Central memory CD4-positive, alpha-beta T cell (primary cell): ENCODE data around the gene C19orf25.
A peak's percentile ranks its signal among the peaks of the same experiment; 100 is the strongest.
"Not testable (repeated sequence)": the region's sequence is repeated elsewhere in the genome, so short reads cannot be mapped to it uniquely, and the experiment has no call there.

ENCODE experiments used
- DNase-seq: peaks from one replicate; pipeline ENCODE4 v3.0.0; 2022

C19orf25 gene

DNA sequence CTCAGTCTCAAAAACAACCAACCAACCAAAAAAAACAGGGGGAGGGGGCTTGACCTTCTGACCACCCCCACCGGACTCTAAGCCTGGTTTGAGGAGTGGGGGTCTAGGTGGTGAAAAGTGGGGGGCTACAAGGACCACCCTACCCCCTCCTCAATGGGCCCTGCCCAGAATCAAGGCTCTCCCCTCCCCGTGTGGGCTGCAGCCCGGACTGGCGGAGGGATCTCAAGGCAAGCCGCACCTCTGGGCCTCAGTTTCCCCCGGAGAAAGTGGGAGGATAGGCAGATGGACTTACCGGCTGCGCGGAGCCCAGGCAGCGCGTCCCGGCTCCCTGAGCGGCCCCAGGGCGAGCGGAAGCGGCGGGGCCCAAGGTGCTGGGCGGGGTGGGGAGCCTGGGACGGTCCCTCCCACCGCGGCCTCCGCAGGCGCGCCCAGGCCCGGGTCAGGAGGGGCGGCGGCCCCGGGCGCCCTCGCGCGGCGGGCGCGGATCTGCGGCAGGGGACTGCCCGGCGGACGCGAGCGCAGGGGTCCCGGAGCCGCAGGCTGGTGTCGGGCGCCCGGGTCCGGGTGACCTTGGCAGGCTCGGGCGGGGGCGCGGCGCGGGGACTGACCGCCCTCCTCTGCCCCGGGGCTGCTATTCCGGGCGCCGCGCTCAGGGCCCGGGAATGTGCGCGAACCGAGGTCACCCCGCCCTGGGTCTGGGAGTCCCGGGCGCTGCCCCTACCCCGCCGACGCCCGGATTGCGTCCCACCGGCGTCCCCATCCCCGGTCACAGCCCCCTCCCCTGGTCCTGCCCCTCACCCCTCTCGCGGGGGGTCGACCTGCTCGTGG, 33.9 kb upstream of the C19orf25 start, which contains the start of gene ADAMTSL5:
Gene ADAMTSL5, minus strand, starts transcription at position 349 of the 828 bp plus-strand sequence. CDS start 2,076 bp downstream, outside the sequence.
- DNase-seq = peak; percentile 59

- DNase-seq = no peak
These were observed 32.6 kb upstream of the C19orf25 start for GRCh38 chr19:1511318-1512317.

GRCh38 chr19:1510807-1511206, 31.8 kb upstream of the C19orf25 start:
- no peak for DNase-seq

- DNase-seq = no peak
These were observed 31.4 kb upstream of the C19orf25 start for GRCh38 chr19:1510442-1510806.

DNA sequence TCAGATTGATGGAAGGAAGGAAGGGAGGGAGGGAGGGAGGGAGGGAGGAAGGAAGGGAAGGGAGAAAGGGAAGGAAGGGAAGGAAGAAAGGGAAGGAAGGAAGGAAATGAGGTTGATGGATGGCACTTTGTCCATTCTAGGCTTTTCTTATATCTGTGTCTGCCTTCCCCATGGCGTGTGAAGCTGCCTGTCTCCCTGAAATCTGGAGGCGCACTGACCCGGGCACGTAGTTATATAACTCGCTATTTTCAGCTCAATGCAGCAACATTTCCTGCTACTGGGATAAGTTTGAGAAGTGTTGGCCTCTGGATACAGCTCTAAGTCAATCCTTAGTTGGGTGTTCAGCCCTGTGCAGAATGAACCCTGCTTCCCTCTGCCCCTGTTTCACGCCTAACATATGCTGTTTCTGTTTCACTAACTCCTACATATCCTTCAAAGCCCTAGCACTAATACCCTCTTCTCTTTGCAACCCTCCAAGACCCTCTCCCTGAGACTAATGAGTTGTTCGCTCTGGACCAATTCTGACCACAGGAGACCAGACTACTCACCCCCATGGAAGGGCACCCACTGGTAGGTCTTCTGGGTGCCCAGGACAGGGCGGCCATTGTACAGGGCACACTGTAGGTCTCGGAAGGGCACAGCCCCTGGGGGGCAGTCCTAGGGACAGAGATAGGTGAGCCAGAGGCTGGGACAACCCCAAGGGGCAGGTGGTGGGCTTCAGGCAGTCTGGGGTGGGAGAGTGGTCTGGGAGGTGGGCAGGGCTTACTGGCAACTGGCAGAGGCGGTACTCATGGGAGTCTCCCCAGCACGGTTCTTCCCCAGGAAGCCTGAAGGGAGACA, 30.8 kb upstream of the C19orf25 start:
- no peak for DNase-seq

- no peak for DNase-seq
These were observed 29.5 kb upstream of the C19orf25 start for GRCh38 chr19:1508507-1508856.

GRCh38 chr19:1507763-1508506, 28.9 kb upstream of the C19orf25 start:
- peak; percentile 91 for DNase-seq

- DNase-seq = no peak
These were observed 28.2 kb upstream of the C19orf25 start for GRCh38 chr19:1507192-1507660.

GRCh38 chr19:1505991-1506881, 27.2 kb upstream of the C19orf25 start:
- DNase-seq = no peak

GRCh38 chr19:1505012-1505411, 26.0 kb upstream of the C19orf25 start:
- no peak for DNase-seq

- no peak for DNase-seq
These were observed 25.1 kb upstream of the C19orf25 start for GRCh38 chr19:1503925-1504773.

DNA sequence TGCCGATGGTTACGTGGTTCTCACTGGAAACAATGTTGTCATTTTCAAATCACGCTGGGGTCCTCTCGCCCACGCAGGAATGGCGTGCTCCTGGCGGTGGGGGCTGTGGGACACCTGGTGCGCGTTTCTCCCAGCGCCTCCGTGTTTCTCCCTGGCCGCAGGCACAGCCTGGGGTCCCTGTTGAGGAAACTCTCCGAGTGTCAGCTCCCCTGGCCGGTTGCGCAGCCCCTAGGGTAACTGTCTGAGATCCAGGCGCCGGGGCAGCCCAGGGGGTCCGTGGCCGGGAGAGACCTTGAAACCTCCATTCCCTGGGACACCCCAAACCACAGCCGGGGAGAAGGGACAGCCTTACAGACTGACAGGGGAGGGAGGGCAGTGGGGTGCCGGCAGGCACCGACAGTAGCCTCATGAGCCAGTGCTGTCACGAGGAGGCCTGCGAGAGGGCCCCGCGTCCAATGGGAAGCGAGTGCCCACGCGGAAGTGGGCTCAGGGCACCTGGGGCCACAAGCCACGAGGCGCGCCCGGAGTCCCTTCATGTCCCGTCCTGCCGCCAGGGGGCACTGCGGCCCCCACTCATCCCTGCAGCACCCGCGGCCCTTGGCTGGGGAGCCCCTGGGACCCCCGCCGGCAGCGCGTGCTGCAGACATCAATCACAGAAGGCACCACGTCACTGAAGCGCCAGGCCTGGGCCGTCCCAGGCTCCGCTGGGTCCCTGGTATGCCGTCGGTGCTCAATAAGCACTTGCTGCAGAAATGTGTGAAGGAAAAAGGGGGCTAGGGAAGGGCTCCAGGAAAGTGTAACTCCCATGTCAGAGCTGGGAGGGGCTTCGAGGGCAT, 24.3 kb upstream of the C19orf25 start:
- peak; percentile 40 for DNase-seq

- DNase-seq = no peak
These were observed 23.5 kb upstream of the C19orf25 start for GRCh38 chr19:1502433-1503088.

GRCh38 chr19:1501200-1501595, 22.2 kb upstream of the C19orf25 start:
- no peak for DNase-seq

GRCh38 chr19:1499231-1499630, 20.2 kb upstream of the C19orf25 start:
- DNase-seq = not testable (repeated sequence)

DNA sequence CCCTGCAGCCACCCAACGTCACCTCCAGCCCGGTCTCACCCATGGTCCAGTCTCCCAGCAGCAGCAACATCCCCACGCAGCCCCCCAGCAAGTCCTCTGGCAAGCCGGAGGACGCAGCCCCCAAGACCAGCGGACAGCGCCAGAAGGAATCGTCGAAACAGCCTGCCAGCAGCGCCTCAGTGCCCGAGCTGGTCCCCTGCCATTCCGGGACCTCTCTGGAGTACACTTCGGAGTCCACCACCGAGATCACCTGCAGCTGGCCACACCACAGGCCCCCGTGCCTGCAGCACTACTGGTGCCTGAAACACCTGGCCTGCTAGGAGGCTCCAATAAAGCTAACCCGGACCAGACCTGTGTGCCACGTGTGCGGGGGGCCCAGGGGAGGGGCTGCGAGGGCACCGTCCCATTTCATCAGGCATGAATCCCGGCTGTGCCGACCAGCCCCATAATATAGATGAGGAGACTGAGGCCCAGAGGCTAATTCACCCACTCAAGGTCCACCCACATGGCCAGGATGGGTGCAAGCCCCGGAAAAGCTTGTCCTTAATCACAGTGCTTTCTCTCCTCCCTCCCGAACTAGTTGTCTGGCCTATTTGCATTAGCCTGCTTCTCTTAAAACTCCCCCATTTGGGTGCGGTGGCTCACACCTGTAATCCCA, 18.7 kb upstream of the C19orf25 start:
- no peak for DNase-seq

GRCh38 chr19:1496714-1497577, 17.9 kb upstream of the C19orf25 start:
- DNase-seq = no peak
